Caco-2 (cell line): ENCODE results near the gene TMEM45A. TPM values are rescaled to one million over a fixed set of nuclear protein-coding genes. Genes with fewer than 3 reads are reported as not detected.

Experiments used
- BruUV-seq: library from RNA; stranded (reverse); fragments of 400-500 nt; replicated peaks from 2 replicates; lab custom pipeline; 2021; lab: Mats Ljungman, UMichigan
- CTCF ChIA-PET: fragments of 300-600 bp; sonication (Branson Sonifier 250); formaldehyde crosslinking; loops from one replicate; lab custom pipeline; 2022; ENCODE audit warnings: antibody characterized with exemption; lab: Charles Lee
- POLR2A ChIA-PET: fragments of 300-600 bp; sonication (Branson Sonifier 250); formaldehyde crosslinking; loops from one replicate; lab custom pipeline; 2022; ENCODE audit warnings: antibody characterized with exemption; lab: Charles Lee
- DNase-seq, 2 experiments: peaks; one replicate each; pipeline versions ENCODE4 v3.0.0 to v3.0.0-alpha.2; 2020 to 2022
- H3K27me3 ChIP-seq: replicated peaks from 2 replicates; pipeline ENCODE4 v1.6.0; 2011; ENCODE audit warnings: low read length; ENCODE audit not compliant: control insufficient read depth, insufficient read depth
- H3K36me3 ChIP-seq: 2 replicates; pipeline ENCODE4 v1.5.1; 2011; ENCODE audit warnings: low read length; ENCODE audit not compliant: control insufficient read depth, insufficient read depth
- H3K4me1 ChIP-seq: fragments of 250-450 bp; sonication (Bioruptor Pico); 2 replicates; pipeline ENCODE4 v1.5.1; 2020; ENCODE audit warnings: mild to moderate bottlenecking
- H3K4me3 ChIP-seq: 2 replicates; pipeline ENCODE4 v1.5.1; 2011; ENCODE audit warnings: low read depth, mild to moderate bottlenecking, control low read depth, low read length
- H3K9me3 ChIP-seq: fragments of 250-450 bp; sonication (Bioruptor Pico); 2 replicates; pipeline ENCODE4 v1.5.1; 2020; ENCODE audit warnings: mild to moderate bottlenecking, moderate library complexity
- H3K27ac Mint-ChIP-seq: one replicate; pipeline ENCODE4 v1.8.0; 2022; ENCODE audit warnings: mixed read lengths; ENCODE audit not compliant: unreplicated experiment
- H3K27me3 Mint-ChIP-seq: one replicate; pipeline ENCODE4 v1.8.0; 2022; ENCODE audit warnings: mixed read lengths; ENCODE audit not compliant: insufficient read depth, unreplicated experiment
- H3K36me3 Mint-ChIP-seq: one replicate; pipeline ENCODE4 v1.8.0; 2022; ENCODE audit warnings: mild to moderate bottlenecking, mixed read lengths; ENCODE audit not compliant: insufficient read depth, unreplicated experiment
- H3K4me1 Mint-ChIP-seq: one replicate; pipeline ENCODE4 v1.8.0; 2022; ENCODE audit warnings: low read depth, mixed read lengths; ENCODE audit not compliant: unreplicated experiment
- H3K4me3 Mint-ChIP-seq: one replicate; pipeline ENCODE4 v1.8.0; 2022; ENCODE audit warnings: mild to moderate bottlenecking, moderate library complexity, mixed read lengths; ENCODE audit not compliant: unreplicated experiment
- H3K9me3 Mint-ChIP-seq: one replicate; pipeline ENCODE4 v1.8.0; 2022; ENCODE audit warnings: mixed read lengths; ENCODE audit not compliant: unreplicated experiment
- intact Hi-C: fragments of 100-400 bp; cut with micrococcal nuclease; formaldehyde crosslinking; loops from one replicate; pipeline ENCODE4 v1.10.0; 2022; ENCODE audit not compliant: unreplicated experiment
- total RNA-seq: library from RNA; stranded (reverse); gene quantifications from 2 replicates; pipeline ENCODE4 v1.2.3, GENCODE V29; 2022
- TF ChIP-seq, protein P1 (sequence below), 2 experiments: fragments of 200-600 bp in 1 of 2; IDR thresholded peaks; 1 replicate in 1 of 2; 2 replicates in 1 of 2; pipeline versions ENCODE4 v1.5.1 to v1.8.0; 2011 to 2022; ENCODE audit warnings: antibody characterized with exemption in 1 of 2, control low read depth in 1 of 2, inconsistent platforms in 1 of 2, low read depth in 1 of 2, low read length in 1 of 2, mild to moderate bottlenecking in 1 of 2, moderate library complexity in 1 of 2; ENCODE audit not compliant: insufficient read depth in 1 of 2, severe bottlenecking in 1 of 2, unreplicated experiment in 1 of 2

Gene TMEM45A
- total RNA-seq, 1 experiment from 2014 or later = 5.6 TPM

DNA sequence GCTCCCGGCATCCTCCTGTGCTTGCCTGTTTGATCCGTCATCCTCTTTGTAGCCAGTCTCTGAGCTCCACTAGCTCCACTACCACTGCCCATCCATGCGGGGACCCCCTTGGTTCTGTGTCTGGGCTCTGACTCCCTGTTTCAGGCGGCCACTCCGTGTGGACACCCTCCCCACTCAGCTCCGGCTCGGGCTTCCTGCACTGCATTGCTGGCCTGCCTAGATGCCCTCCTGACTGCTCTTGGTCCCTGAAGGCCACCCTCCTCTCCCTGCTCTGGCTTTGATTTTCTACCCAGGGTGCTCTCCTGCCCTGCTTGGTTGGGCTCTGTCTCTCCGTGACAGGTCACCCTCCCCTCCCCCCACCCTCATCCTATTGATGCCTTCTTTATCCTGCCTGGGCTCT lies 112.9 kb downstream of the TMEM45A start:
- TF ChIP-seq, protein P1, sequence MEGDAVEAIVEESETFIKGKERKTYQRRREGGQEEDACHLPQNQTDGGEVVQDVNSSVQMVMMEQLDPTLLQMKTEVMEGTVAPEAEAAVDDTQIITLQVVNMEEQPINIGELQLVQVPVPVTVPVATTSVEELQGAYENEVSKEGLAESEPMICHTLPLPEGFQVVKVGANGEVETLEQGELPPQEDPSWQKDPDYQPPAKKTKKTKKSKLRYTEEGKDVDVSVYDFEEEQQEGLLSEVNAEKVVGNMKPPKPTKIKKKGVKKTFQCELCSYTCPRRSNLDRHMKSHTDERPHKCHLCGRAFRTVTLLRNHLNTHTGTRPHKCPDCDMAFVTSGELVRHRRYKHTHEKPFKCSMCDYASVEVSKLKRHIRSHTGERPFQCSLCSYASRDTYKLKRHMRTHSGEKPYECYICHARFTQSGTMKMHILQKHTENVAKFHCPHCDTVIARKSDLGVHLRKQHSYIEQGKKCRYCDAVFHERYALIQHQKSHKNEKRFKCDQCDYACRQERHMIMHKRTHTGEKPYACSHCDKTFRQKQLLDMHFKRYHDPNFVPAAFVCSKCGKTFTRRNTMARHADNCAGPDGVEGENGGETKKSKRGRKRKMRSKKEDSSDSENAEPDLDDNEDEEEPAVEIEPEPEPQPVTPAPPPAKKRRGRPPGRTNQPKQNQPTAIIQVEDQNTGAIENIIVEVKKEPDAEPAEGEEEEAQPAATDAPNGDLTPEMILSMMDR (IDR thresholded peaks at IDR 0.05; ENCODE audit: insufficient read depth in 1 of 2, low read depth in 1 of 2, low read length in 1 of 2, severe bottlenecking in 1 of 2, unreplicated experiment in 1 of 2) = no peak
- no peak overlapping the region for H3K27ac Mint-ChIP-seq
- intact Hi-C loops = no loop called here
- Histone ChIP-seq H3K27me3 (no peaks in the 10 kb centered on the region), H3K4me1 (peaks cover 34% of the 10 kb centered on the region), H3K4me3 (no peak overlapping the region), H3K36me3 (no peaks in the 10 kb centered on the region), H3K9me3 (no peaks in the 10 kb centered on the region)
- H3K4me3 Mint-ChIP-seq = no peak overlapping the region
- H3K36me3 Mint-ChIP-seq = peaks cover 11% of the 10 kb centered on the region
- no peak for DNase-seq
- no TSS peak for BruUV-seq
- no peaks in the 10 kb centered on the region for H3K9me3 Mint-ChIP-seq
- H3K4me1 Mint-ChIP-seq = peaks cover 44% of the 10 kb centered on the region
- POLR2A ChIA-PET = no interaction called here
- no peaks in the 10 kb centered on the region for H3K27me3 Mint-ChIP-seq
- CTCF ChIA-PET = interaction anchor here (0.8 kb wide), 1 partner anchor 142 kb away, joined by 6 read pairs; no protein-coding TSS in a partner anchor

GRCh38 chr3:100606894-100607512 lies 114.6 kb downstream of the TMEM45A start:
- no TSS peak for BruUV-seq
- no peak for DNase-seq
- H3K27me3 Mint-ChIP-seq = no peaks in the 10 kb centered on the region
- no peaks in the 10 kb centered on the region for H3K27me3 ChIP-seq
- peaks cover 33% of the 10 kb centered on the region for H3K4me1 Mint-ChIP-seq
- intact Hi-C loops = no loop called here
- no peak overlapping the region for H3K4me3 Mint-ChIP-seq
- TF ChIP-seq, protein P1 (IDR thresholded peaks at IDR 0.05; ENCODE audit: insufficient read depth in 1 of 2, low read depth in 1 of 2, low read length in 1 of 2, severe bottlenecking in 1 of 2, unreplicated experiment in 1 of 2) = no peak
- no peaks in the 10 kb centered on the region for H3K9me3 Mint-ChIP-seq
- POLR2A ChIA-PET = no interaction called here
- H3K36me3 ChIP-seq = no peaks in the 10 kb centered on the region
- no peak overlapping the region for H3K27ac Mint-ChIP-seq
- H3K9me3 ChIP-seq = no peaks in the 10 kb centered on the region
- H3K4me3 ChIP-seq = no peak overlapping the region
- peaks cover 18% of the 10 kb centered on the region for H3K4me1 ChIP-seq
- peaks cover 4% of the 10 kb centered on the region for H3K36me3 Mint-ChIP-seq
- CTCF ChIA-PET = no interaction called here

DNA sequence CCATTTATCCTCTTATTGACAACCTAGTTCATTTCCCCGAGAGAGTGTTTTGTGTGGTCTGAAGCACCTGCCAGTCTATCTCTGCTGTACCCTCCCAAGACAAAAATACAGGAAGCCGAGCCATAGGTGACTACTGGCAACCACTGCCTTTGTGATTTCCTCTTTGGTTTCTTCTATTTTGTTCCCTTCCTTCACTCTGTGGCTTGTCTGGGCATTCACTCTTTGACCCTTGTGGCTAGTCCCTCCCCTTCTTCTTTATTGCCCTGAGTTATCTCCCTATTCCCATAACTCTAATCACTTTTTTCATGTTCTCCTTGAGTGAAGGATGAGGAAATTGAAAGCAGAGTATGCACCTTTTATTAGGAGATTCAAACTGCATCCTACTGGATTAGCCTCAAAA lies 116.9 kb downstream of the TMEM45A start, which contains the start of gene ADGRG7:
TSS of gene ADGRG7 (plus strand) at position 297 of the 400 bp plus-strand sequence. CDS start 256 bp downstream, outside the sequence.
- no peaks in the 10 kb centered on the region for H3K36me3 Mint-ChIP-seq
- Histone ChIP-seq H3K27me3 (no peaks in the 10 kb centered on the region), H3K36me3 (no peaks in the 10 kb centered on the region), H3K4me3 (peak within 1 kb of the TSS; percentile 16; the same call in 1 of the 2 replicates), H3K4me1 (no peaks in the 10 kb centered on the region), H3K9me3 (no peaks in the 10 kb centered on the region)
- no peaks in the 10 kb centered on the region for H3K9me3 Mint-ChIP-seq
- TF ChIP-seq, protein P1 (IDR thresholded peaks at IDR 0.05; ENCODE audit: insufficient read depth in 1 of 2, low read depth in 1 of 2, low read length in 1 of 2, severe bottlenecking in 1 of 2, unreplicated experiment in 1 of 2) = no peak
- H3K4me3 Mint-ChIP-seq = peak within 1 kb of the TSS; percentile 45
- ChIA-PET POLR2A (no interaction called here), CTCF (no interaction called here)
- no TSS peak for BruUV-seq
- H3K27me3 Mint-ChIP-seq = no peaks in the 10 kb centered on the region
- H3K4me1 Mint-ChIP-seq = peaks cover 27% of the 10 kb centered on the region
- H3K27ac Mint-ChIP-seq = peak within 1 kb of the TSS; percentile 16
- no peak for DNase-seq
- intact Hi-C loops = no loop called here
